ENCODE data around the gene AKNAD1. TPM values are rescaled to one million over a fixed set of nuclear protein-coding genes. Genes with fewer than 3 reads are reported as not detected.
A peak's percentile ranks its signal among the peaks of the same experiment; 100 is the strongest.

The AKNAD1 gene
- total RNA-seq, 4 donors from 2014 or later: not detected

GRCh38 chr1:108815566-108815965 lies 41.3 kb downstream of the AKNAD1 start:
- Histone ChIP-seq H3K9me3 (no peaks in the 10 kb centered on the region), H3K4me3 (no peak overlapping the region), H3K36me3 (no peaks in the 10 kb centered on the region), H3K4me1 (peaks cover 0 to 17% (median 0%) of the 10 kb centered on the region in 4 donors), H3K27me3 (no peaks in the 10 kb centered on the region), H3K27ac (peak overlapping the region in 3 of 4 donors; percentile 18 to 85 (median 32))
- DNase-seq: no peak
- no peak for TF ChIP-seq CTCF (IDR thresholded peaks at IDR 0.05)
- TF ChIP-seq POLR2A (IDR thresholded peaks at IDR 0.05): no peak

- Histone ChIP-seq H3K4me3 (no peak overlapping the region), H3K4me1 (peaks cover 0 to 17% (median 0%) of the 10 kb centered on the region in 4 donors), H3K27ac (peak overlapping the region in 2 of 4 donors; percentile 18 to 85), H3K36me3 (no peaks in the 10 kb centered on the region), H3K27me3 (no peaks in the 10 kb centered on the region), H3K9me3 (no peaks in the 10 kb centered on the region)
- TF ChIP-seq CTCF (IDR thresholded peaks at IDR 0.05) (peak in 1 of 6 experiments; percentile 3), POLR2A (IDR thresholded peaks at IDR 0.05) (no peak)
- no peak for DNase-seq
Observed at GRCh38 chr1:108814343-108815125, 42.4 kb downstream of the AKNAD1 start.

- Histone ChIP-seq H3K4me1 (peaks cover 0 to 17% (median 0%) of the 10 kb centered on the region in 4 donors), H3K4me3 (no peak overlapping the region), H3K27ac (no peak overlapping the region), H3K9me3 (no peaks in the 10 kb centered on the region), H3K27me3 (no peaks in the 10 kb centered on the region), H3K36me3 (peaks cover 0 to 3% (median 0%) of the 10 kb centered on the region in 3 donors)
- no peak for DNase-seq
- TF ChIP-seq CTCF (IDR thresholded peaks at IDR 0.05) (no peak), POLR2A (IDR thresholded peaks at IDR 0.05) (no peak)
Observed at GRCh38 chr1:108813326-108813725, 43.6 kb downstream of the AKNAD1 start.

- Histone ChIP-seq H3K4me3 (no peak overlapping the region), H3K27me3 (no peaks in the 10 kb centered on the region), H3K27ac (no peak overlapping the region), H3K36me3 (peaks cover 0 to 17% (median 0%) of the 10 kb centered on the region in 3 donors), H3K4me1 (peaks cover 0 to 12% (median 0%) of the 10 kb centered on the region in 4 donors), H3K9me3 (no peaks in the 10 kb centered on the region)
- no peak for TF ChIP-seq CTCF (IDR thresholded peaks at IDR 0.05)
- TF ChIP-seq POLR2A (IDR thresholded peaks at IDR 0.05): no peak
- DNase-seq: no peak
Observed at GRCh38 chr1:108811611-108812010, 45.3 kb downstream of the AKNAD1 start.

- peaks cover 0 to 43% (median 0%) of the 10 kb centered on the region in 3 donors for H3K36me3 ChIP-seq
- TF ChIP-seq CTCF (IDR thresholded peaks at IDR 0.05) (no peak), POLR2A (IDR thresholded peaks at IDR 0.05) (no peak)
- no peak for DNase-seq
- H3K27me3 ChIP-seq: no peaks in the 10 kb centered on the region
- no peaks in the 10 kb centered on the region for H3K4me1 ChIP-seq
- H3K27ac ChIP-seq: no peak overlapping the region
- no peak overlapping the region for H3K4me3 ChIP-seq
- no peaks in the 10 kb centered on the region for H3K9me3 ChIP-seq
Observed at GRCh38 chr1:108808438-108808837, 48.5 kb downstream of the AKNAD1 start.
